SKM-1 (cell line): ENCODE data around the gene CDC25A.

ENCODE experiments used
- DNase-seq: peaks from one replicate; lab custom pipeline; 2025; ENCODE audit not compliant: unreplicated experiment; lab: John Stamatoyannopoulos, UW

CDC25A gene

GRCh38 chr3:48110463-48110862 lies 77.8 kb downstream of the CDC25A start:
- DNase-seq = no peak

- DNase-seq = no peak
Observed at GRCh38 chr3:48107227-48107626, 81.0 kb downstream of the CDC25A start.
